Thyroid gland (tissue), 4 donors: Measurements from ENCODE around the gene GNAT2.

ENCODE experiments used
- CTCF ChIP-seq, 6 experiments: fragments of 200-600 bp in 3 of 6; fragments of 450-650 bp in 3 of 6; sonication (generic) in 3 of 6; IDR thresholded peaks; one replicate each; pipeline ENCODE4 v1.5.1; 2016 to 2019; ENCODE audit warnings: antibody characterized with exemption in 6 of 6, mild to moderate bottlenecking in 2 of 6, inconsistent platforms in 1 of 6, moderate library complexity in 1 of 6
- POLR2A ChIP-seq, 2 donors: fragments of 450-650 bp; IDR thresholded peaks; one replicate each; pipeline ENCODE4 v1.6.1; 2017; ENCODE audit warnings: antibody characterized with exemption in 2 of 2, mild to moderate bottlenecking in 2 of 2, moderate library complexity in 1 of 2

- TF ChIP-seq CTCF (IDR thresholded peaks at IDR 0.05) (no peak), POLR2A (IDR thresholded peaks at IDR 0.05) (no peak)
Measured at GRCh38 chr1:109629372-109630030, 10.1 kb upstream of the GNAT2 start.
